SJSA1 (cell line): ENCODE data around the gene PRAMEF26. TPM values are rescaled to one million over a fixed set of nuclear protein-coding genes. Genes with fewer than 3 reads are reported as not detected.
"Not testable (repeated sequence)": the region's sequence is repeated elsewhere in the genome, so short reads cannot be mapped to it uniquely, and the experiment has no call there.

Experiments used
- DNase-seq, 2 experiments: peaks; one replicate each; pipeline ENCODE4 v3.0.0-alpha.2; 2015 to 2020; ENCODE audit warnings: low spot score in 2 of 2, low read depth in 1 of 2
- H3K27ac ChIP-seq: fragments of 250-450 bp; sonication (Bioruptor Pico); 2 replicates; pipeline ENCODE4 v1.5.1; 2020; ENCODE audit warnings: mild to moderate bottlenecking, moderate library complexity
- H3K27me3 ChIP-seq: fragments of 250-450 bp; sonication (Bioruptor Pico); replicated peaks from 2 replicates; pipeline ENCODE4 v1.5.1; 2020; ENCODE audit warnings: mild to moderate bottlenecking, moderate library complexity
- H3K36me3 ChIP-seq: fragments of 250-450 bp; sonication (Bioruptor Pico); 2 replicates; pipeline ENCODE4 v1.5.1; 2020; ENCODE audit warnings: mild to moderate bottlenecking
- H3K4me1 ChIP-seq: fragments of 250-450 bp; sonication (Bioruptor Pico); replicated peaks from 2 replicates; pipeline ENCODE4 v1.6.1; 2021; ENCODE audit warnings: mild to moderate bottlenecking
- H3K4me3 ChIP-seq: fragments of 250-450 bp; sonication (Bioruptor Pico); 2 replicates; pipeline ENCODE4 v1.5.1; 2020; ENCODE audit warnings: mild to moderate bottlenecking
- H3K9me3 ChIP-seq: fragments of 250-450 bp; sonication (Bioruptor Pico); replicated peaks from 2 replicates; pipeline ENCODE4 v1.5.1; 2020; ENCODE audit warnings: mild to moderate bottlenecking
- total RNA-seq: library from RNA; depleted of rRNA; stranded (reverse); fragments of >200 nt; shearing (Covaris generic); gene quantifications from 2 replicates; pipeline ENCODE4 v1.2.3, GENCODE V29; 2014; rRNA removed

The PRAMEF26 gene
- not detected in 2 replicates for total RNA-seq

GRCh38 chr1:13155909-13156308 lies at the start of gene PRAMEF26:
TSS of gene PRAMEF26 (minus strand) at chr1:13156009. CDS start at chr1:13153095, 2,914 bp downstream.
- H3K36me3 ChIP-seq, H3K27ac ChIP-seq, DNase-seq, H3K4me3 ChIP-seq, H3K4me1 ChIP-seq, H3K9me3 ChIP-seq, H3K27me3 ChIP-seq: not testable (repeated sequence)

DNA sequence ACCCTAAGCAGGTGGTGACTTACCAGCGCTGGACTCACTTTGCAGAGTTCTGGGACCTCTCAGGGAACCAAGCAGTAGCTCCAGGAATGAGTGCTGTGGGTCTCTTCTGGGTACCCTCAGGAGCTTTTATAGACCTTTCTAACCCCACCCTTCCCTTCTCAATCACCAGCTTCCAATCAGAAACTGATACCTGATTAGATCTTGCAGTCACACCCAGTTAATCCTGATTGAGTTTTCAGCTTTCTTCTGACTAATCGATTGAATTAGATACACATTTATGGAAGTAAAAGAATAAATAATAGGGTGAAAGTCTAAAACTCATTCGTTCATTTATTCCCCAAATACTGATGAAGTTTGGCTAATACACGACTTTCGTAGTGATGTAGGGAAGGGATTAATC lies 45.5 kb upstream of the PRAMEF26 start, which contains the start of gene PRAMEF13:
PRAMEF13 (minus strand) TSS at position 101 of the 400 bp plus-strand sequence. CDS start 1,820 bp downstream, outside the sequence.
- H3K27me3 ChIP-seq, H3K36me3 ChIP-seq, H3K4me1 ChIP-seq, DNase-seq, H3K4me3 ChIP-seq, H3K9me3 ChIP-seq, H3K27ac ChIP-seq: not testable (repeated sequence)

- not testable (repeated sequence) for DNase-seq, H3K4me3 ChIP-seq, H3K4me1 ChIP-seq, H3K9me3 ChIP-seq, H3K36me3 ChIP-seq, H3K27me3 ChIP-seq, H3K27ac ChIP-seq
These were observed 15.7 kb upstream of the PRAMEF26 start, which contains the start of gene PRAMEF9 for GRCh38 chr1:13171548-13171947. TSS of gene PRAMEF9 (plus strand) at chr1:13171848. CDS start at chr1:13175281, 3,433 bp downstream.

GRCh38 chr1:13165531-13165930 lies 9.7 kb upstream of the PRAMEF26 start, which contains the start of gene HNRNPCL4:
TSS of gene HNRNPCL4 (minus strand) at chr1:13165631. CDS start at chr1:13165467, 164 bp downstream.
- not testable (repeated sequence) for H3K36me3 ChIP-seq, DNase-seq, H3K9me3 ChIP-seq, H3K27ac ChIP-seq, H3K27me3 ChIP-seq, H3K4me3 ChIP-seq, H3K4me1 ChIP-seq

DNA sequence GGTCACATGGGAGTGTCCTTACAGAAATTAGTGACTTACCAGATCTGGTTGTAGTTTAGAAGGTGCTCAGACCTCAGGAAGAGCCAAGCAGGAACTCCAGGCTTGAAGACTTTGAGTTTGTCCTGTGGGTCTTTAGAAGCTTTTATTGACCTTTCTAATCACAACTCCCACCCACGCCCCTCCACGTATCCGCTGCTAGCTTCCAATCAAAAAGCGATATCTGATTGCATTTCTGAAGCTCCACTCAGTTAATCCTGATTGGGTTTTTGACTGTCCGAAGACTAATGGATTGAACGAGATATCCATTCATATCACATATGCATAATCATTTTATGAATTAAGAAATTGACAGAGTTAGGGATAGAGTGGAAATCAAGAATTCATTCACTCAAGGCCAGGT lies 39.1 kb downstream of the PRAMEF26 start, which contains the start of gene HNRNPCL2:
HNRNPCL2 (minus strand) TSS at position 101 of the 400 bp plus-strand sequence. CDS start 454 bp downstream, outside the sequence.
- not testable (repeated sequence) for H3K9me3 ChIP-seq, H3K4me1 ChIP-seq, H3K4me3 ChIP-seq, DNase-seq, H3K27me3 ChIP-seq, H3K36me3 ChIP-seq, H3K27ac ChIP-seq

Other genes starting within 250 kb of the PRAMEF26 start
- not detected in 2 replicates for gene PRAMEF7, start 239.4 kb downstream of the PRAMEF26 start, total RNA-seq
- not detected in 2 replicates for gene PRAMEF6, start 208.4 kb downstream of the PRAMEF26 start, total RNA-seq
- gene PRAMEF27, start 99.4 kb downstream of the PRAMEF26 start, total RNA-seq, result not detected in 2 replicates
- not detected in 2 replicates for gene HNRNPCL3, start 95.2 kb downstream of the PRAMEF26 start, total RNA-seq
- not detected in 2 replicates for gene PRAMEF25, start 85.2 kb downstream of the PRAMEF26 start, total RNA-seq
- not detected in 2 replicates for gene HNRNPCL2, start 39.2 kb downstream of the PRAMEF26 start, total RNA-seq
- not detected in 2 replicates for gene HNRNPCL4, start 9.6 kb upstream of the PRAMEF26 start, total RNA-seq
- gene PRAMEF9, start 15.8 kb upstream of the PRAMEF26 start, total RNA-seq, result not detected in 2 replicates
- not detected in 2 replicates for gene PRAMEF13, start 45.4 kb upstream of the PRAMEF26 start, total RNA-seq
- not detected in 2 replicates for gene PRAMEF18, start 70.1 kb upstream of the PRAMEF26 start, total RNA-seq
- gene PRAMEF5, start 98.2 kb upstream of the PRAMEF26 start, total RNA-seq, result not detected in 2 replicates
- not detected in 2 replicates for gene PRAMEF8, start 129.1 kb upstream of the PRAMEF26 start, total RNA-seq
- gene PRAMEF33, start 147.5 kb upstream of the PRAMEF26 start, total RNA-seq, result not detected in 2 replicates
- gene PRAMEF15, start 159.6 kb upstream of the PRAMEF26 start, total RNA-seq, result not detected in 2 replicates
- gene PRAMEF14, start 191.1 kb upstream of the PRAMEF26 start, total RNA-seq, result not detected in 2 replicates
- not detected in 2 replicates for gene PRAMEF19, start 215.9 kb upstream of the PRAMEF26 start, total RNA-seq
- gene PRAMEF17, start 233.6 kb upstream of the PRAMEF26 start, total RNA-seq, result not detected in 2 replicates